GM21619 (cell line): ENCODE results near the gene CNN2.

ENCODE experiments used
- ATAC-seq: cut with Tn5 transposase; IDR thresholded peaks from one replicate; pipeline ENCODE4 v1.9.1; 2021; ENCODE audit not compliant: unreplicated experiment

Gene CNN2

DNA sequence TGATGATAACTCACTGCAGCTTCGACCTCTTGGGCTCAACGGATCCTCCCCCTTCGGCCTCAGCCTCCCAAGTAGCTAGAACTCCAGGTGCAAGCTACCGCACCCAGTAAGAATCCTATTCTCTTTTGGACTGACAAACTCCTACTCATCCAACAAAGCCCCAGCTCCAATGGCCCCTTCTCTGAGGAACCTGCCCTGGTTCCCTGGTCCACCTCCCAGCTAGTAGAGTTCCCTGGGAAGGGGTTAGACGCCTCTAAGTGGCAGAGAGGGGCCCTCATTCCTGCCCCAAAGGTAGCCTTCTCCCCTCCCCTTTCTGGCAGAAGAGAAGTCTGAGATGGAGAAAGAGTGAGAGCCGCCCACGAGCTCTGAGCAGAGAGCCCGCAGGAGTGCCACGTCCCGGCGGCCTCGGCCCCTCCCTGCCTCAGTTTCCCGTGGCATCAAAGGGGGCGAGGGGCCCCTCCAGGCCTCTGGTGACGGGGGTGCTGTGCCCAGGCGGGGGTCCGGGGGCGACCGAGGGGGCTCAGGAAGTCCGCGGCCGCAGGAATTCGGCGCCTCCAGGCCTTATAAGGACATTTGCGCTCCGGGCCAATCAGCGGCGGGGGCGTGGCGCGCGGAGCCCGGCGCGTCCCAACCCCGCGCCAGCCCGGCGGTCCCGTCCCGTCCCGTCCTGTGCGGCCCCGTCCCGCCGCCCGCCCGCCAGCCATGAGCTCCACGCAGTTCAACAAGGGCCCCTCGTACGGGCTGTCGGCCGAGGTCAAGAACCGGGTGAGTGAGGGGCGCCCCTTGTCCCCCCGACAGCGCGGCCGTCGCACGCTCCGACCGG lies at the start of gene CNN2:
Gene CNN2 (plus strand): TSS at position 649 of the 823 bp plus-strand sequence. CDS start 54 bp downstream, at position 703.
- ATAC-seq, result peak; percentile 41

DNA sequence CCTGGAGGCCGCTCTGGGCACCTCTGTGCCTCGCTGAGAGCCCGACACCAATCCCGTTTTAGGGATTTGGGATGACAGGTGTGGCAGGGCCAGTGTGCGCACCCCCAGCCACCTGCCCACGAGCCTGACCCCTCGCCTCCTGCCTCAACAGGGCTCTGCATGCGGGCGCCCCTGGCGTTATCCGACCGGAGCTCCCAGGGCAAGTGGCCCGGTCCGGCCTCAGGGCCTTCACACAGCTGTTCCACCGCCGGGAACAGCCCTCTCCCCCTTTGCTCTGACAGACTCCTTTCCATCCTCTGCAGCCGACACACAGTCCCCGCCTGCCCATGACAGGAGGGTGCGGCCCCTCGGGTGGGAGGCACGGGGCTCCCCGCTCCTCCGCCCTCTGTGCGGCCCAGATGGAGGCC lies 49.3 kb upstream of the CNN2 start:
- ATAC-seq, result no peak

DNA sequence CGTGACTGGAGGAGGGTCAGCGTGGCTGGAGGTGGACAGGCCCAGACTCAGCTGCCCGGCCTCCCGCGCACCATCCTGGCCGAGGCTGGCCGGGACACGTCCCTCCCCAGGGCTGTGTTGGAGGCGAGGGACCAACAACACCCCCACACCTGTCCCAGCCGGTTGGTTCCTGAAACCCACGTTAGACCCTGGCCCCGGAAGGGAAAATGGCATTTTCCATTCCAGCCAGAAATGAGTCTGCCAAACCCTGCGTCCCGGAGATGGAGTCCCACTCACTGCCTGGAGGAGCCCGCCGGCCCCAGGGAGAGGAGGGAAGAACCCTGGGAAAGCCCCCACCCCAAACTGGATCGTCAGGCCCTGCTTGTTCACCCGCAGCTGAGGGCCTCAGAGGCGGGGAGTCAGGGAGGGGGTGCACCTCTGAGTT lies 47.1 kb upstream of the CNN2 start:
- ATAC-seq, result no peak

DNA sequence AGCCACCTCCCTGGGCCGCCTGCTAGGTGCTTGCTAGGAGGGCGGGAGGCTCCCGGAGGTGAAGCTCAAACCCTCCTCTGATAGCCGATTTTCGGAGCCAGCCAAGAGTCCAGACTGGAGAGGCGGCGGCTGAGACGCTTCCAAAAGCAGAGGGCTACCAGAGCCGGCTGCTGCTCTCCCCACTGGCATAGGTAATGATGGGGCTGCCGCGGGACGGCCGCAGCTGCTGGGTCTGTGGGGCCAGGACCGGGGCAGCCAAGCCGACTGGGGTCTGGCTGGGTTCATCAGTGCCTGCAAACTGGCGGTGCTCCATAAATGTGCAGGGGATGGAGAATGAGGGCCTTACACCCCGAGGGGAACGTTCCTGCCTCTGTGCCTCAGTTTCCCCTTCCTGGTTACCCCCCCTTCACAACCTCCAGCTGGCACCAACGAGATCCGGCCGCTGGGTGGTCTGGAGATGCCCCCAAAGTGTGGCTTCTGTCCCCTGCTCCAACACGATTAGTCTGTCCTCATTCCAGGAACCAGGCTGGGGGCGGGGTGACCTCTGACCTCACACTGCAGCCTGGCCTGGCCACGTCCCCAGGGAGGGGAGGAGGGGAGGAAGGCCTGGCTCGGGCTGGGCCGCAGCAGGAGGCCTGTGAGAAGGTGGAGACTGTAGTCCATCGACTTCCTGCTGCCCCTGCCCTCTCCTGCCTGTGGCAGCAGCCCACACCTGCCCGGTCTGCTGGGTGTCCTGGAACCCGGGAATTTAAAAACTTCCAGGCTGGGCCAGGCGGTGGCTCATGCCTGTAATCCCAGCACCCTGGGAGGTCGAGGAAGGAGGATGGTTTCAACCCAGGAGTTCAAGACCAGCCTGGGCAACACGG lies 46.0 kb upstream of the CNN2 start:
- ATAC-seq, result no peak

DNA sequence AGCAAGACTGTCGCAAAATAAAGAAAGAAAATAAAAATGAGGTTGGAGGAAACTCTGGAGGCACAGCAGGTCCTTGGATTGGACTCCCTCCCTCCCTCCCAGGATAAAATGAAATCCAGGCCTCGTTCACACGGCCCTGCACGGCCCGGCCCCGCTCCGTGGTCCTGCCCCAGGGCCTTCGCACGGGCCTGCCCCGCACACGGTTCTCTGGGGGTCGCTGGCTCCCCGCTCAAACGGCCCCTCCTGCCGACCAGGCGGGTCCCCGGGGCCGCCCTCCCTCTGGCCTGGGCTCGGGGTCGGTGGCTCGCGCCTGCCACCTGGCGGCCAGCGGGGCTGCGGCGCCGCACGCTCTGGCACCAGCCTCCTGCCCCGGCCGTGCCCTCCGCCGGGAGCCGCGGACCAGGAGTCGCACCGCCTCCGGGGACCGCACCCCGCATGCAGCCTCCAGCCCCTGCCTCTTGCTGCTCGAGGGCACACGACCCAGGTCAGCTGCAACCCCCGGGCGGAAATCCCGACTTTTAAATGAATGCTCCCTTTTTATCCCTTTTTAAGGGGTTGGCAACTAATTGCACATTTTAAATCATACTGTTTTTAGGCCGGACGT lies 43.7 kb upstream of the CNN2 start:
- no peak for ATAC-seq

DNA sequence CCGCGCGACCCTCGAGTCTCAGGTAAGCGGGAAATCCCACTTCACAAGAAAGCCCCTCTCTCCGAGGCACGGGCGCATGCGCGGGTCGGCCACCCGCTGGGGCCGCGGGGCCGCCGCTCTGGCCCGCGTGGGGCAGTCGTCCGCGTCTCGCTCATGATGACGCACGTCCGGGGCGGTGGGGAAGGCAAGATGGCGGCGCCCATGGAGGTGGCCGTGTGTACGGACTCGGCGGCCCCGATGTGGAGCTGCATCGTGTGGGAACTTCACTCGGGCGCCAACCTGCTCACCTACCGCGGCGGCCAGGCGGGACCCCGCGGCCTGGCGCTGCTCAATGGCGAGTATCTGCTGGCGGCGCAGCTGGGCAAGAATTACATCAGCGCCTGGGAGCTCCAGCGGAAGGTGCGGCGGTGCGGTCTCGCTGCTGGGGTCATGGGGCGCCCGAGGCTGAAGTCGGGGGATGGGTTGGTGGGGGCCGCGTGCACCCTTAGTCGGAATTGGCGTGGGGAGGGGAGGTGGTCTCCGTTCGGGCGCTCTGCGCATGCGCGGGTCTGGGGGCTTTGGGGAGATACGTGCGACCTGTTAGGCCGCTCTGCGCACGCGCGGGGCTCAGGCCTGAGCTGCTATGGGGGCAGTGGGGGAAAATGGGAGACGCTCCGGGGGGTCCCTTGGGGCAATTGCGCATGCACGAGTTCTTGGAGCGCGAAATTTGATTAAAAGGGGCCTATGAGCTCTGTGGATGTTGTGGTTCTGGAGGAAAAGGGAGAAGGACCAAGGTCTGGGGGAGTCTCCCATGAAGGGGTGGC lies 42.0 kb upstream of the CNN2 start, which contains the start of gene WDR18:
Gene WDR18 (plus strand): TSS at position 181 of the 803 bp plus-strand sequence. CDS start 9 bp downstream, at position 190.
- peak; percentile 59 for ATAC-seq

DNA sequence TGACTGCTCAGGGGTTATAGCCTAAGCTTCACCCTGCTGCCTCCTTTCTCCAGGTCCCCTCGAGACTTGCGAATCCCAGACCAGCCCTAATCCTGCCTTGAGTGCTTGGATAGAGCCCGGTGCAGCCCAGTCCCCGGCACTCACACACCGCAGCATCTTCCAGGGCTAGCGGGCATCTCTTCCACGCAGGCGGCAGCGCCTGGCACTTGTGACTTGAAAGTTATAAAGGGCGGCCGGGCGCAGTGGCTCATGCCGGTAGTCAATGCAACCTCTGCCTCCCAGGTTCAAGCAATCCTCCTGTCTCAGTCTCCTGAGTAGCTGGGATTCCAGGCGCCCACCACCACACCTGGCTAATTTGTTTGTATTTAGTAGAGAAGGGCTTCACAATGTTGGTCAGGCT lies 40.3 kb upstream of the CNN2 start:
- no peak for ATAC-seq

DNA sequence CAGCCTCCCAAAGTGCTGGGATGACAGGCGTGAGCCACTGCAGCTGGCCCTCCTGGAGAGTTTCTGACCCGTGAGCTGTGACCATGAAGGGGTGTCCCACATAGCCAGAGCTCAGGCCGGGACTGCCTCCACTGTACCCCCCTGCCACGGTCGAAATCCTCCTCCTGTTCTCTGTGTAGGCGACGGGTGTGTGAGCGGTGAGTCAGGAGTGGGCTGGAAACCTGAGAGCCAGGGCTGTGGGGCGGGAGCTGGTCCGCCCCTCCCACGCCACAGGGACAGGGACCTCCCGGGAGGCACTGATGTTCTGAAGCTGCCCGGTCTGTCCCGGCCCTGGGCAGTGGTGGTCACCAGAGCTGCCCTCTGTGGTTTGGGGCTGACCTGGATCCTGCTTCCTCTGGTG lies 38.3 kb upstream of the CNN2 start:
- no peak for ATAC-seq

DNA sequence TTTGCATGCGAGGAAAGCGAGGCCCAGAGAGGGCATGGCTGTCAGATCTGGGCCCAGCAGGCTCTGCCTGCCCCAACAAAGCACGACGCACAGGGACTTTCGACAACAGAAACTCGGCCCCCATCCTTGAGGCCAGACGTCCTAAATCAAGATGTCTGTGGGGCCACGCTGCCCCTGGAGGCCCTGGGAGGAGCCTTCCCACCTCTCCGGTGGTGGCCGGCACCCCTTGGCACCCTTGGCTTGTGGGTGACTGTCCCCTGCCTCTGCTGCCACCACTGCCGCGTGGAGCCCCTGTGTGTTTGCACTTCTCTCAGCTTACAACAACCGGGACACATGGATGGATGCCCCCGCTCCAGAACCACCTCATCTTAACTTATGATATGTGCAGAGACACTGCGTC lies 37.9 kb upstream of the CNN2 start:
- ATAC-seq, result no peak

DNA sequence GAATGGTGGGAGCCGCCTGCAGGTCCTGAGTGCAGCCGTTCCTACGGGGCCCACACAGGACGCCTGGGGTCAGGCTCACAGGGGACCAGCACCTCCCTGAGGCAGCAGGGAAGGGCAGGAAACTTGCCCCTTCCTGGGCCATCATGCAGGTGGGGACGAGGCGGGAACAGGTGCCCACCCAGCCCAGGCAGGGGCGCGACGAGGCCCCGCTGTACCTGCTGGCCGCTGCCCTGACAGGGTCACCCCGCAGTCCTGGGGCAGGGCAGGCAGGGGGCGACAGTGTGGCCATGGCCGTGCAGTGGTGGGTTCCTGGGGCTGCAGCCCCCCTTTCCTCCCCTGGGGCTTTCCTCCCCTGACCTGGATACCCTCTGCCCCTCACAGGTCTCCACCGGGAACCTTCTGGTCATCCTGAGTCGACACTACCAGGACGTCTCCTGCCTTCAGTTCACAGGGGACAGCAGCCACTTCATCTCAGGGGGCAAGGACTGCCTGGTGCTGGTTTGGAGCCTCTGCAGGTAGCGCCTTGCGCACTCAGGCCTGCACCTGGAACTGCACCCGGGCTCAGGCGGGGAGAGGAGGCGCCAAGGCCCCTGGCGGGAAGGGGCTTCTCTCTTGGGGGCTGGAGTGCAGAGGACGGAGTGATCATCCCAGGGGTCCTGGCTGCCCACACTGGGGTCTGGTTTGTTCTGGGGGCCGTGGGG lies 36.9 kb upstream of the CNN2 start:
- no peak for ATAC-seq

DNA sequence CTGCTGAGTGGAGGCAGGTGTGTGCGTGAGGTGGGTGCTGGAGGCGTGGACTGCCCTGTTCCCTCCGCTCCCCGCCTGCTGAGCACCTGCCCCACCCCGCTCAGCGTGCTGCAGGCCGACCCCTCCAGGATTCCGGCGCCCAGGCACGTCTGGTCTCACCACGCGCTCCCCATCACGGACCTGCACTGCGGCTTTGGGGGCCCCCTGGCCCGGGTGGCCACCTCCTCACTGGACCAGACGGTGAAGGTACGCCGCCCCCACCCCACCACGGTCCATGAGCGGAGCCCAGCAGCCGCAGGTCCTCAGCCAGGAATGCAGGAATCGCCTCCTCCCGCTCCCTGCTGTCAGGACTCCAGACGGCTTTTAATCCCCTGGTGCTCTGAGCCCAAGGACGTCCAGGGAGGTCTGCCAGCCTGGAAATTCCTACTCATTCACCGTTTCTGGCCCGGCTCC lies 36.3 kb upstream of the CNN2 start:
- no peak for ATAC-seq

DNA sequence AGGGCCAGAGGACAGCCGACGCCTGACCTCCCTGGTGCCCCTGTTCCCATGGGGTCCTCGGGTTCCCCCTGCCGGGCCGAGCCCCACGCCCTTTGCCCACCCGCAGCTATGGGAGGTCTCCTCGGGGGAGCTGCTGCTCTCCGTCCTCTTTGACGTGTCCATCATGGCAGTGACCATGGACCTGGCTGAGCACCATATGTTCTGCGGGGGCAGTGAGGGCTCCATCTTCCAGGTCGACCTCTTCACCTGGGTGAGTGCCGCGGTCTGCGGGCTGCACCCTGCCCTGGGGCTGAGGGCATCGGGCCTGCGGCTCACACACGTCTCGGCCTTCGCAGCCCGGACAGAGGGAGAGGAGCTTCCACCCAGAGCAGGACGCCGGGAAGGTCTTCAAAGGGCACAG lies 35.7 kb upstream of the CNN2 start:
- ATAC-seq, result no peak

DNA sequence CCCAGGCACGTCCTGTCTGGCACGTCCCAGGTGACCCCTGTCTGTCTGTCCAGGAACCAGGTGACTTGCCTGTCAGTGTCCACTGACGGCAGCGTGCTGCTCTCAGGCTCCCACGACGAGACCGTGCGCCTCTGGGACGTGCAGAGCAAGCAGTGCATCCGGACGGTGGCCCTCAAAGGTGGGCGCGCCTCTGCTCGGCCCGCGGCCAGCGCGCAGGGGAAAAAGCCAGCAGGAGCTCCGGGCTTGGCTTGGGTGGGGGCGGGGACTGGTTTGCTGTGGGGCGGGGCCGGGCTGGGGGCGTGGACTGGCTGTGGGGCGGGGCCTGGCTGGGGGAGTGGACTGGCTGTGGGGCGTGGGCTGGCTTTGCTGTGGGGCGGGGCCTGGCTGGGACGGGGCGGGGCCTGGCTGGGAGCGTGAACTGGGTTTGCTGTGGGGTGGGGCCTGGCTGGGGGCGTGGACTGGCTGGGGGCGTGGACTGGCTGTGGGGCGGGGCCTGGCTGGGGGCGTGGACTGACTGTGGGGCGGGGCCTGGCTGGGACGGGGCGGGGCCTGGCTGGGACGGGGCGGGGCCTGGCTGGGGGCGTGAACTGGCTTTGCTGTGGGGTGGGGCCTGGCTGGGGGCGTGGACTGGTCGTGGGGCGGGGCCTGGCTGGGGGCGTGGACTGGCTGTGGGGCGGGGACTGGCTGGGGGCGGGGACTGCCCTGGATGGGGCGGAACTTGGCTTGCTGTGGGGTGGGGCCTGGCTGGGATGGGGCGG lies 35.1 kb upstream of the CNN2 start:
- ATAC-seq, result no peak

DNA sequence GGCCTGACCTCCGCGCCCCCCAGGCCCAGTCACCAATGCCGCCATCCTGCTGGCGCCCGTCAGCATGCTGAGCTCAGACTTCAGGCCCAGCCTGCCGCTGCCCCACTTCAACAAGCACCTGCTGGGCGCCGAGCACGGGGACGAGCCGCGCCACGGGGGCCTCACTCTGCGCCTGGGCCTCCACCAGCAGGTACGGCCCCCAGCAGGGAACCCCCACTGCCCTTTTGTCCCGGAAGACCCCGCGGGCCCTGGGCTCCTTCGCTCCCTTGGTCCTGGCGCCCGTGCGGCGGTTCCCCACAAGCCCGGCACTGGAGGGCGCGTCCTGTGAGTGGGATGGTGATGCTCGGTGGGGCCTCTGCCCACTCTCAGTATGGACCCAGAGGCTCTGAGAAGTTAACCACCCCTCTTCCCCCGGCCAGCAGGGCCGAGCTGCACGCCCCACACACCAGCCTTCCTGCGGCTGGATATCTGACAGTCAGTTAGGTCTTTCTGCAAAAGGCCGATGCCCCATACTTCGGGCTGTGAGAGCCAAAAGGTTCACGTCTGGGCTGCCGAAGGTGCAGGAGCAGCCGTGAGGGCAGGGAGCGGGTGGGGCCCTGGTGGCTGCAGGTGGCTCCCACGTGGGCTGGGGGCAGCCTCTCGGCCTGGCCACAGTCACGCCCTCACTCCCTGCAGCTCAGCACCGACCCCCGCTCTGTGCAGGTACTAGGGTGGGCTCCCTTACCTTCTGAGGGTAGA lies 34.3 kb upstream of the CNN2 start:
- ATAC-seq, result no peak

DNA sequence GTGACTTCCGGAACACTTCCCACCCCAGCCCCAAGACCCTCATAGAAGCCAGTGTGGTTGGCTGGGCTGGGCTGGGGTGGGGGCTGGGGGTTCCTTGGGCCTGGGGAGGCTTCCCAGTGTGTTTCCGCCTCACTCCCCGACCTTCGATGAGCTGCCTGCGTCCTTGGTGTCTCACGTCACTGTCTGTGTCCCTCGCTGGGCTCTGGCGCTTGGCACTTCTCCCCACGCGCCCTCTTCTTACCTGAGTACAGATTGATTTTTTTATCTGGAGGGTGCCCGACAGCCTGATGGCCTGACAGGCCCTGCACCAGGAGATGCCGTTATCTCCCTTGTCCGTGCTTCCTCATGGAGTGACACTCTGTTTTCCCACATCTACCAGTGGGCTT lies 33.7 kb upstream of the CNN2 start:
- no peak for ATAC-seq

DNA sequence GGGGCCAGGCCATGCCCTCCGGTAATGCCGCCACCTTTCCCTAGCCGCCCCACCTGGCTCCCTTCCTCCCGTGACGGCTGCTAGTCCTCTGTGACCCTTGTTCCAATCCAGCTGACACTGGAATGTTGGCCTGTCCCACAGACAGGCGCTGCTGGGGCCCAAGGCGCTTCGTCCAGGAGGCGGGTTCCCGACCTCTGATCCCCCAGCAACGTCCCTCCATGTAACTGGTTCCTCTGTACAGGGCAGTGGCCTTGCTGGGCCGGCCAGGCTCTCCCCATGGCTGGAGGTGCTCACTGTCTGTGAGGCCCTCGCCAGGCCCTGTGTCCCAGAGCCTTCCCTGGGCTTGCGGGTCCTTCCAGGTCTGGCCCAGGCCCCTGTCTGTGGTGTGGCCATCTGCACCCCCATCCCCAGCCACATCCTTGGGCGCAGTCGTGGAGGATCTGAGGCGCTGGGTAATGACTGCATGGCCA lies 33.0 kb upstream of the CNN2 start:
- no peak for ATAC-seq

DNA sequence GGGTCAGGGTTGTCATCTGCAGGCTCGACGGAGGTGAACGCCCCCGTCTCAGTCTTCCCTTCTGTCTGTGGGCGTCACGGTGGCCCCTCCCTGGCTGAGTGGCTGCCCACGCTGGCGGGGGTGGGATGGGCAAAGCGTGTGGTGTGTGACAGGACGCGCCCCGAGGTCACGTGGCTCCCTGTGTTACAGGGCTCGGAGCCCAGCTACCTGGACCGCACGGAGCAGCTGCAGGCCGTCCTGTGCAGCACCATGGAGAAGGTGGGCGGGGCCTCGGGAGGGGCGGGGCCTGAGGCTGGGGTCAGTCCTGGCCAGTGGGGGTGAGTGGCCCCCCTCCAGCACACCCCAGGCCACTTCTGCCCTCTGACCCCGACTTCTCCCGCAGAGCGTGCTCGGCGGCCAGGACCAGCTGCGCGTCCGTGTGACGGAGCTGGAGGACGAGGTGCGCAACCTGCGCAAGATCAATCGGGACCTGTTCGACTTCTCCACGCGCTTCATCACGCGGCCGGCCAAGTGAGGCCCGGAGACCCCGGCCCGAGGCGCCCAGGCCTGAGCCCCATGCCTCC lies 32.5 kb upstream of the CNN2 start:
- no peak for ATAC-seq

DNA sequence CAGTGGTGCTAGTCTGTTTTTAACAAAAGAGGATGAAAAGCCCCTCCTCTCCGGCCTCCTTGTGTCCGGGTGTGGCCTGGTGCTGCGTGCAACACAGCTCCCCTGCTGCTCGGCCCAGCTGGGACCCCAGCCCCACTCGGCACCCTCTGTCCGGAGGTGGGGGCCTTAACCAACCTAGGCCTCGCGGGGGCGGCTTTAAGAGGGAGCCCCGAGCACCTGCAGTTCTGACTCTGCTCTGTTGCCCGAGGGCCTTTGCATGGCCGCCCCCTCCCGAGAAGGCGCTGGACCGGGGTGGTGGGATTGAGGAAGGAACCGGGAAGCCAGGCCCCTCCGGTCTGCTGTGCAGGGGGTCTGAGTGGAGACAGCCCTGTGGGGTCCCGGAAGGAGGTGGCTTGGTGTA lies 31.9 kb upstream of the CNN2 start:
- no peak for ATAC-seq
